C4-2B (cell line): Measurements from ENCODE around the gene PSMG1.

Experiments
- ZFX ChIP-seq: fragments of 450-650 bp; IDR thresholded peaks from 2 replicates; pipeline ENCODE4 v1.6.1; 2017
- TF ChIP-seq, protein P1 (sequence below): fragments of 450-650 bp; conservative IDR thresholded peaks from 2 replicates; pipeline ENCODE4 v1.5.1; 2017; ENCODE audit warnings: mild to moderate bottlenecking

DNA sequence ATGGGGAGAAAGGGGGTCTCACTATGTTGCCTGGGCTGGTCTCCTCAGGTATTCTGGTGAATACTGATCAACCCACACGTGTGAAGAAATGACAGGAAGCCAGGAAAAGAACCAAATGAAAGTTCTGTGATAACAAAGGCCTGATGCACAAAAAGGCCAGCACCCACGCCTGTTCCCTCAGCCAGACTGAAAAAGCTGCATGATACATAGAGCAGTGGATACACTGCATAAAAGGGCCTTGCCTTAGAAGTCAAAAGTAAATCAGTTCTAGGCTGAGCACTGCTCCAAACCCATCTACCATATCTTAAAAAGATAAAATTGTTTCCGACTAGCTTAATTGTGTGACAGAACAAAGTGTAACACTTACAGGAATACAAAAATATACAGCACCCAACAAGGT is 36.9 kb upstream of the PSMG1 start:
- TF ChIP-seq, protein P1, sequence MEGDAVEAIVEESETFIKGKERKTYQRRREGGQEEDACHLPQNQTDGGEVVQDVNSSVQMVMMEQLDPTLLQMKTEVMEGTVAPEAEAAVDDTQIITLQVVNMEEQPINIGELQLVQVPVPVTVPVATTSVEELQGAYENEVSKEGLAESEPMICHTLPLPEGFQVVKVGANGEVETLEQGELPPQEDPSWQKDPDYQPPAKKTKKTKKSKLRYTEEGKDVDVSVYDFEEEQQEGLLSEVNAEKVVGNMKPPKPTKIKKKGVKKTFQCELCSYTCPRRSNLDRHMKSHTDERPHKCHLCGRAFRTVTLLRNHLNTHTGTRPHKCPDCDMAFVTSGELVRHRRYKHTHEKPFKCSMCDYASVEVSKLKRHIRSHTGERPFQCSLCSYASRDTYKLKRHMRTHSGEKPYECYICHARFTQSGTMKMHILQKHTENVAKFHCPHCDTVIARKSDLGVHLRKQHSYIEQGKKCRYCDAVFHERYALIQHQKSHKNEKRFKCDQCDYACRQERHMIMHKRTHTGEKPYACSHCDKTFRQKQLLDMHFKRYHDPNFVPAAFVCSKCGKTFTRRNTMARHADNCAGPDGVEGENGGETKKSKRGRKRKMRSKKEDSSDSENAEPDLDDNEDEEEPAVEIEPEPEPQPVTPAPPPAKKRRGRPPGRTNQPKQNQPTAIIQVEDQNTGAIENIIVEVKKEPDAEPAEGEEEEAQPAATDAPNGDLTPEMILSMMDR, result no peak
- no peak for TF ChIP-seq ZFX
